HUDEP-2 (cell line): Measurements from ENCODE around the gene NTHL1.

Experiments
- DNase-seq, 76 experiments: peaks; one replicate each; lab custom pipeline; 2025; ENCODE audit not compliant: unreplicated experiment in 76 of 76; lab: John Stamatoyannopoulos, UW

Gene NTHL1

GRCh38 chr16:2047330-2048115 lies at the start of gene NTHL1, which contains the start of gene TSC2:
TSS of gene NTHL1 (minus strand) at chr16:2047834. CDS start at chr16:2047823, 11 bp downstream.
TSS of gene TSC2 (plus strand) at chr16:2047985. CDS start at chr16:2048616, 631 bp downstream.
- peak in 75 of 76 experiments; percentile 22 to 96 (median 90) for DNase-seq

- no peak for DNase-seq
Observed at GRCh38 chr16:2096853-2097595, 49.4 kb upstream of the NTHL1 start.

- no peak for DNase-seq
Observed at GRCh38 chr16:2095918-2096582, 48.4 kb upstream of the NTHL1 start.

GRCh38 chr16:2095315-2095853 lies 47.8 kb upstream of the NTHL1 start:
- DNase-seq = no peak

- DNase-seq = no peak
Observed at GRCh38 chr16:2093793-2094192, 46.2 kb upstream of the NTHL1 start.

GRCh38 chr16:2092866-2093265 lies 45.2 kb upstream of the NTHL1 start:
- no peak for DNase-seq

- no peak for DNase-seq
Observed at GRCh38 chr16:2092256-2092620, 44.6 kb upstream of the NTHL1 start.

- no peak for DNase-seq
Observed at GRCh38 chr16:2091547-2092255, 44.1 kb upstream of the NTHL1 start.

GRCh38 chr16:2090777-2091546 lies 43.3 kb upstream of the NTHL1 start:
- DNase-seq = peak in 7 of 76 experiments; percentile 3 to 31 (median 12)

GRCh38 chr16:2090481-2090776 lies 42.8 kb upstream of the NTHL1 start:
- DNase-seq = no peak

GRCh38 chr16:2089706-2090480 lies 42.3 kb upstream of the NTHL1 start:
- no peak for DNase-seq

GRCh38 chr16:2088759-2089358 lies 41.2 kb upstream of the NTHL1 start:
- DNase-seq = no peak

- DNase-seq = no peak
Observed at GRCh38 chr16:2087748-2088631, 40.4 kb upstream of the NTHL1 start.

- DNase-seq = no peak
Observed at GRCh38 chr16:2086812-2087747, 39.4 kb upstream of the NTHL1 start.

- no peak for DNase-seq
Observed at GRCh38 chr16:2086106-2086742, 38.6 kb upstream of the NTHL1 start.

GRCh38 chr16:2085669-2086068 lies 38.0 kb upstream of the NTHL1 start:
- no peak for DNase-seq
